Adrenal gland (tissue), 12 donors: ENCODE results near the gene MCU. TPM values are rescaled to one million over a fixed set of nuclear protein-coding genes. Genes with fewer than 3 reads are reported as not detected.
A peak's percentile ranks its signal among the peaks of the same experiment; 100 is the strongest.

Experiments
- DNase-seq, 7 donors: peaks; one replicate each; pipeline ENCODE4 v3.0.0-alpha.2; 2019 to 2020
- H3K27ac ChIP-seq, 5 donors: fragments of 200-600 bp; sonication (generic) in 4 of 5; 1 replicate in 3 of 5; 2 replicates in 2 of 5; pipeline versions ENCODE4 v1.5.1 to v1.8.0; 2016 to 2020; ENCODE audit warnings: mild to moderate bottlenecking in 1 of 5
- H3K27me3 ChIP-seq: fragments of 200-600 bp; 2 replicates; pipeline ENCODE4 v1.8.0; 2021
- H3K36me3 ChIP-seq, 2 donors: fragments of 200-600 bp; replicated peaks in 1 of 2; 1 replicate in 1 of 2; 2 replicates in 1 of 2; pipeline versions ENCODE4 v1.5.1 to v1.8.0; 2018 to 2022
- H3K4me1 ChIP-seq, 2 donors: fragments of 200-600 bp; replicated peaks in 1 of 2; 1 replicate in 1 of 2; 2 replicates in 1 of 2; pipeline versions ENCODE4 v1.5.1 to v1.8.0; 2018 to 2021
- H3K4me3 ChIP-seq, 4 donors: fragments of 200-600 bp; sonication (generic) in 3 of 4; one replicate each; pipeline ENCODE4 v1.5.1; 2016 to 2018
- H3K9me3 ChIP-seq, 3 donors: fragments of 200-600 bp; sonication (generic) in 1 of 3; replicated peaks in 1 of 3; 1 replicate in 2 of 3; 2 replicates in 1 of 3; pipeline versions ENCODE4 v1.5.1 to v1.8.0; 2016 to 2021
- POLR2A ChIP-seq, 2 donors: fragments of 450-650 bp; IDR thresholded peaks; one replicate each; pipeline ENCODE4 v1.6.1; 2017; ENCODE audit warnings: antibody characterized with exemption in 2 of 2, mild to moderate bottlenecking in 2 of 2, moderate library complexity in 1 of 2
- WGBS, 4 donors: extraction: QIAGEN DNeasy Blood & Tissue Kit in 2 of 4; methylation state at CpG; one replicate each; pipeline versions ENCODE4 v1.1.5 to v1.1.7; 2013 to 2017; 5-methylcytosine and 5-hydroxymethylcytosine counted together
- intact Hi-C, 2 donors: fragments of 100-400 bp; cut with DNase I; formaldehyde crosslinking; loops; one replicate each; pipeline versions ENCODE4 v1.14.1 to v1.15.0; 2022 to 2023
- polyA plus RNA-seq, 3 donors: library from polyadenylated mRNA; stranded (reverse); fragments of 200-250 nt in 2 of 3; fragments of 350-450 nt in 1 of 3; fragmentation: Illumina TruSeq in 1 of 3; extraction: RNeasy Lipid Tissue Mini Kit (QIAGEN cat#74804) in 1 of 3; gene quantifications; one replicate each; pipeline ENCODE4 v1.2.3, GENCODE V29; 2013 to 2014
- total RNA-seq, 9 donors: library from RNA; depleted of rRNA in 4 of 9; stranded (reverse); fragments of >200 nt in 4 of 9; fragments of 120-200 nt in 1 of 9; fragmentation: NEBNext Ultra II Directional in 1 of 9; extraction: Animal tissue kit (Norgen Biotek cat#: 25700) in 1 of 9; gene quantifications; one replicate each; pipeline versions ENCODE4 v1.1.0 to v1.2.4, GENCODE V29; 2013 to 2023
- TF ChIP-seq, protein P1 (sequence below), 6 experiments: fragments of 450-650 bp in 4 of 6; fragments of 200-600 bp in 2 of 6; sonication (generic) in 1 of 6; IDR thresholded peaks; 1 replicate in 5 of 6; 2 replicates in 1 of 6; pipeline versions ENCODE4 v1.5.1 to v1.8.0; 2016 to 2021; ENCODE audit warnings: antibody characterized with exemption in 6 of 6, mild to moderate bottlenecking in 2 of 6, moderate library complexity in 1 of 6
- donor health status: healthy with polysubstance abuse.
- donor health status: Bipolar disorder and iron deficiency.
- donor health status: DM: yes; HTN: yes; CAD: no.
- donor health status: DM: no; HTN: no; CAD: no.
- donor health status: DM: no; HTN: no; CAD: no.
- donor health status: DM: yes; HTN: yes; CAD: no.

The MCU gene
- total and polyA plus RNA-seq, 12 donors = 6.4 to 22.2 (median 14.9) TPM

DNA sequence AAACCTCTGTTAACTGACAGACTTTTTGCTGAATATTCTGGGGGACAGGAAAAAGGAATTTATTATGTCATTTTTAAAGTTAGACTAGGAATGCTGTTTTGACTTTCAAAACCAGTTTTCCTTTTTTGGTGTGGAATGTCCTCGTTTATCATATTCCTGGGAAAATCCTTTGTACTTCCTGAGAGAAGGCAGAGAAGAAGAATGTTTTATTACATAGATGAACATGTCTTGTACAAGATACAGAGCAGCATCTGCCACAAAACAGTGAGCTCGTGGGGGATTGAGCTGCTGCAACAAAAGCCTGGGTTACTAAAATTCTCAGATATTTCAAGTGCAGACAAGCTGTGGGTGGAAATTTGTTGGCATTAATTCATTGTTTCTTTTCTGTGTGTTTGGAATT, 20.2 kb downstream of the MCU start:
- Histone ChIP-seq H3K27me3 (no peaks in the 10 kb centered on the region), H3K4me1 (peaks cover 0 to 36% of the 10 kb centered on the region in 2 donors), H3K36me3 (no peaks in the 10 kb centered on the region), H3K27ac (peak overlapping the region in 2 of 5 donors; percentile 7 to 34), H3K4me3 (no peak overlapping the region), H3K9me3 (no peaks in the 10 kb centered on the region)
- DNase-seq = no peak
- intact Hi-C loops = no loop called here
- WGBS, 4 donors = 49 to 68% (median 55%) methylated on average over 2 of the region's 2 CpGs
- TF ChIP-seq POLR2A (IDR thresholded peaks at IDR 0.05) = no peak

DNA sequence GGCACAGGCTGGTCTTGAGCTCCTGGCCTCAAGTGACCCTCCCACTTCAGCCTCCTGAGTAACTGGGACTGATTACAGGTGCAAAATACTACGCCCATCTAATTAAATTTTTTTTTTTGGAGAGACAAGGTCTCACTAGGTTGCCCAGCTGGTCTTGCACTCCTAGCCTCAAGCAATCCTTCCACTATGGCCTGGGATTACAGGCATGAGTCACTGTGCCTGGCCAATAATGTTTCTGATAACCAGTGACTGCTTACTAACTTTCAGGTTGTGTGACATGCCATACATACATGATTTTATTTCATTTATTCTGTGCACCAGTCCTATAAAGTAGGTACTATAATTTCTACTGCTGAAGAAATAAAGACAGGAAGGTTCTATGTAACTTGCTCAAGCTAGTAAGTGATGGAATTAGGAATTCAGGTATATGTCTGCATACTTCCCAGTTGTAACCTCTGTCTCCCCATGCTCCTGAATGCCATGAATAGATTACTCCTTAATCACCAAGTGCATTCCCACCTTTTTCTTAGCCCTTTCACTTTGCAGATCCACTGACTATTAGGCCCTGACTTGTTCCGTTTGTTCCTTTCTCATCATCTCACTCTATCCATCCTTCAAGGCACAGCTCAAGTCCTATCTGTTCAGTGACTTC, 28.1 kb downstream of the MCU start:
- H3K27ac ChIP-seq = no peak overlapping the region
- no peaks in the 10 kb centered on the region for H3K27me3 ChIP-seq
- intact Hi-C loops = no loop called here
- WGBS, 4 donors = 93 to 99% (median 97%) methylated on average over 2 of the region's 2 CpGs
- no peak for DNase-seq
- H3K36me3 ChIP-seq = no peaks in the 10 kb centered on the region
- H3K4me3 ChIP-seq = no peak overlapping the region
- no peak for TF ChIP-seq POLR2A (IDR thresholded peaks at IDR 0.05)
- TF ChIP-seq, protein P1, sequence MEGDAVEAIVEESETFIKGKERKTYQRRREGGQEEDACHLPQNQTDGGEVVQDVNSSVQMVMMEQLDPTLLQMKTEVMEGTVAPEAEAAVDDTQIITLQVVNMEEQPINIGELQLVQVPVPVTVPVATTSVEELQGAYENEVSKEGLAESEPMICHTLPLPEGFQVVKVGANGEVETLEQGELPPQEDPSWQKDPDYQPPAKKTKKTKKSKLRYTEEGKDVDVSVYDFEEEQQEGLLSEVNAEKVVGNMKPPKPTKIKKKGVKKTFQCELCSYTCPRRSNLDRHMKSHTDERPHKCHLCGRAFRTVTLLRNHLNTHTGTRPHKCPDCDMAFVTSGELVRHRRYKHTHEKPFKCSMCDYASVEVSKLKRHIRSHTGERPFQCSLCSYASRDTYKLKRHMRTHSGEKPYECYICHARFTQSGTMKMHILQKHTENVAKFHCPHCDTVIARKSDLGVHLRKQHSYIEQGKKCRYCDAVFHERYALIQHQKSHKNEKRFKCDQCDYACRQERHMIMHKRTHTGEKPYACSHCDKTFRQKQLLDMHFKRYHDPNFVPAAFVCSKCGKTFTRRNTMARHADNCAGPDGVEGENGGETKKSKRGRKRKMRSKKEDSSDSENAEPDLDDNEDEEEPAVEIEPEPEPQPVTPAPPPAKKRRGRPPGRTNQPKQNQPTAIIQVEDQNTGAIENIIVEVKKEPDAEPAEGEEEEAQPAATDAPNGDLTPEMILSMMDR (IDR thresholded peaks at IDR 0.05) = no peak
- no peaks in the 10 kb centered on the region for H3K4me1 ChIP-seq
- peaks cover 0 to 3% (median 0%) of the 10 kb centered on the region in 3 donors for H3K9me3 ChIP-seq

DNA sequence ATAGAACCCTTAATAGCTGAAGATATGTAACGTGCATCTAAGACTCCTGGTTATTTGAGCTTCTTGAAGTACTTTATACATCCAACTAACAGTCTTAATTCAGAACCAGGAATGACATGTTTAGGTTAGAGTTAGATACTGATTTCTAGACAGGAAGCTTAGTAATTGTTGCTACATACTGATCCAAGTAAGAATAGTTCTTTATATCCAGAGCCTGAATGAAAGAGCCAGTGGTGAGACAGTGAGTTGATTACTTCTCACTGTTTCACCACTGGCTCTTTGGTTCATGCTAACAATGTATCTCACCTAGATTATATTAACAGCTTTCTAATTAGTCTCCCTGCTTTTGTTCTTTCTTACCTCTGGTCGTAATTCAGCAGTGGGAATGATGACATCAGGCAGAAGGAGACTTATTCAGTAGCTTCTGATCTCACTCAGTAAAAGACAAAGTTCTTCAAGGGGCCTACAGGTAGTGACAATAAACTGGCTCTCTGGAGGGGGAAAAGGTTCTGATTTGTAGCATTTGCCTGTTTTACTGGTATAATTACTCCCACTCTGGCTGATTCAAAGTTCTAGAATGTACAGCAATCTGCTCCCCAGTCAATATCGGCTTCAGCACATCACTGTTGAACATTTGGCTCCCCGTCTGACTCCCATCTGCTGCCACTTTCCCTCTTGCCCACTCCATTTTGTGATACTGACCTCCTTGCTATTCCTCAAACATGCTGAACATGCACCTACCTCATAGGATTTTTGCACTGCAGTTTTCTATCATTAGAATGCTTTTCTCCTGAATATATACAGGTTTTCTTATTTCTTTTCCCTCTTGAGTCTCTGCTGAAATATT, 29.1 kb downstream of the MCU start:
- TF ChIP-seq, protein P1 (IDR thresholded peaks at IDR 0.05) = no peak
- TF ChIP-seq POLR2A (IDR thresholded peaks at IDR 0.05) = no peak
- H3K27ac ChIP-seq = no peak overlapping the region
- no peaks in the 10 kb centered on the region for H3K36me3 ChIP-seq
- no peak overlapping the region for H3K4me3 ChIP-seq
- no peaks in the 10 kb centered on the region for H3K4me1 ChIP-seq
- DNase-seq = no peak
- intact Hi-C loops = no loop called here
- peaks cover 0 to 3% (median 0%) of the 10 kb centered on the region in 3 donors for H3K9me3 ChIP-seq
- WGBS, 4 donors = 91 to 95% (median 94%) methylated on average over 4 of the region's 4 CpGs
- H3K27me3 ChIP-seq = no peaks in the 10 kb centered on the region

DNA sequence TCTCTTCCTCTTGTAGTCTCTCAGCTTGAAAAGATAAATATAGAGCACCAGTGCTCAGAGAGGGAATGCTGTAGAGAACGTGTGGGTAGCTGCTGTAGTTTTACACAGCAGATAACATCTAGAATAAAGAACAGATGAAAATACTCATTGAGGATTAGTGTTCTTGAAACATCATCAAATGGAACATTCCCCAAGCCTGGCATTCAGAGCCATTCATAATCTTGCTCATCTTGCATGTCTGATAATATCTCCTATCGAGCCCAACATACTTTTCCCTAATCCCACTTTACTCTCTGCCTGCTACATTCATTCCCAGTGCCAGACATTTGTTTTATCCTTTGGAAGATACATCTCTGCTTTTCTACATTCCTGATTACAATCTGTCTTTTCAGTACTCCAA, 35.2 kb downstream of the MCU start:
- intact Hi-C loops = no loop called here
- 57 to 82% (median 76%) methylated on average over 2 of the region's 2 CpGs for WGBS, 4 donors
- DNase-seq = no peak

More for the DNA sequence above, 35.2 kb downstream of the MCU start:
- no peaks in the 10 kb centered on the region for H3K4me1 ChIP-seq
- H3K36me3 ChIP-seq = no peaks in the 10 kb centered on the region
- H3K27ac ChIP-seq = no peak overlapping the region
- no peak for TF ChIP-seq POLR2A (IDR thresholded peaks at IDR 0.05)
- TF ChIP-seq, protein P1 (IDR thresholded peaks at IDR 0.05) = no peak
- no peak overlapping the region for H3K4me3 ChIP-seq
- no peaks in the 10 kb centered on the region for H3K27me3 ChIP-seq
- peaks cover 0 to 3% (median 0%) of the 10 kb centered on the region in 3 donors for H3K9me3 ChIP-seq
